Smooth muscle cell (in vitro differentiated cells): ENCODE data around the gene RAPGEF2. TPM values are rescaled to one million over a fixed set of nuclear protein-coding genes. Genes with fewer than 3 reads are reported as not detected.
A peak's percentile ranks its signal among the peaks of the same experiment; 100 is the strongest.

Experiments used
- DNase-seq: peaks from one replicate; lab custom pipeline; 2025; ENCODE audit not compliant: unreplicated experiment; lab: John Stamatoyannopoulos, UW
- H2AFZ ChIP-seq: fragments of 200-600 bp; sonication (generic); 2 replicates; pipeline ENCODE4 v1.6.0; 2016; ENCODE audit warnings: antibody characterized with exemption, low read depth, mild to moderate bottlenecking
- H3F3A ChIP-seq: fragments of 200-600 bp; sonication (generic); 2 replicates; pipeline ENCODE4 v1.6.0; 2017; ENCODE audit warnings: antibody characterized with exemption, low read depth
- H3K27ac ChIP-seq: fragments of 200-600 bp; sonication (generic); 2 replicates; pipeline ENCODE4 v1.5.1; 2016; ENCODE audit warnings: low read depth, mild to moderate bottlenecking
- H3K27me3 ChIP-seq: fragments of 200-600 bp; sonication (generic); 2 replicates; pipeline ENCODE4 v1.6.1; 2016; ENCODE audit warnings: low read depth, mild to moderate bottlenecking
- H3K36me3 ChIP-seq: fragments of 200-600 bp; sonication (generic); 2 replicates; pipeline ENCODE4 v1.5.1; 2016; ENCODE audit warnings: low read depth
- H3K4me1 ChIP-seq: fragments of 200-600 bp; sonication (generic); 2 replicates; pipeline ENCODE4 v1.5.1; 2016; ENCODE audit warnings: low read depth
- H3K4me2 ChIP-seq: fragments of 200-600 bp; sonication (generic); 2 replicates; pipeline ENCODE4 v1.6.0; 2016; ENCODE audit warnings: mild to moderate bottlenecking
- H3K4me3 ChIP-seq: fragments of 200-600 bp; sonication (generic); 2 replicates; pipeline ENCODE4 v1.5.1; 2016; ENCODE audit warnings: mild to moderate bottlenecking
- H3K79me2 ChIP-seq: fragments of 200-600 bp; sonication (generic); 2 replicates; pipeline ENCODE4 v1.6.0; 2016; ENCODE audit warnings: low read depth, mild to moderate bottlenecking
- H3K9ac ChIP-seq: fragments of 200-600 bp; sonication (generic); 2 replicates; pipeline ENCODE4 v1.6.0; 2016; ENCODE audit warnings: low read depth
- H3K9me3 ChIP-seq: fragments of 200-600 bp; sonication (generic); replicated peaks from 2 replicates; pipeline ENCODE4 v1.5.1; 2016; ENCODE audit warnings: low read depth
- H4K20me1 ChIP-seq: fragments of 200-600 bp; sonication (generic); 2 replicates; pipeline ENCODE4 v1.6.0; 2016; ENCODE audit warnings: low read depth
- CTCF ChIP-seq: fragments of 200-600 bp; sonication (generic); IDR thresholded peaks from 2 replicates; pipeline ENCODE4 v1.5.1; 2017; ENCODE audit warnings: borderline replicate concordance, mild to moderate bottlenecking, antibody characterized with exemption; ENCODE audit not compliant: insufficient read depth, poor library complexity, severe bottlenecking
- WGBS: methylation state at CpG from one replicate; pipeline ENCODE4 v1.1.7; 2016; ENCODE audit warnings: low lambda C conversion rate; 5-methylcytosine and 5-hydroxymethylcytosine counted together
- polyA plus RNA-seq: library from polyadenylated mRNA; unstranded; fragments of >200 nt; fragmentation: Nextera tagmentation; extraction: Ambion mirVana; gene quantifications from 2 replicates; pipeline ENCODE4 v1.2.1, GENCODE V29; 2016
- total RNA-seq: library from RNA; depleted of rRNA; stranded (reverse); fragments of >200 nt; gene quantifications from 2 replicates; pipeline ENCODE4 v1.2.3, GENCODE V29; 2014

Gene RAPGEF2
- total and polyA plus RNA-seq, 2 experiments from 2014 or later = 7.4 to 44.7 TPM

- Histone ChIP-seq H4K20me1 (no peaks in the 10 kb centered on the region), H3K4me1 (peaks cover 8% of the 10 kb centered on the region), H3F3A (peaks cover 4% of the 10 kb centered on the region), H3K4me2 (peak overlapping the region; percentile 64), H3K27ac (peak overlapping the region; percentile 50), H3K9ac (no peak overlapping the region), H2AFZ (no peak overlapping the region), H3K9me3 (no peaks in the 10 kb centered on the region), H3K27me3 (no peaks in the 10 kb centered on the region), H3K79me2 (peaks cover 17% of the 10 kb centered on the region), H3K4me3 (no peak overlapping the region), H3K36me3 (no peaks in the 10 kb centered on the region)
- no peak for DNase-seq
- WGBS = 40% methylated on average over 4 of the region's 4 CpGs
- TF ChIP-seq CTCF = no peak
Observed at GRCh38 chr4:159252491-159252890, 149.6 kb downstream of the RAPGEF2 start.

- Histone ChIP-seq H3K4me3 (no peak overlapping the region), H3K79me2 (peaks cover 22% of the 10 kb centered on the region), H4K20me1 (peaks cover 6% of the 10 kb centered on the region), H3K27me3 (no peaks in the 10 kb centered on the region), H3K9me3 (no peaks in the 10 kb centered on the region), H3K4me1 (peaks cover 8% of the 10 kb centered on the region), H3K4me2 (no peak overlapping the region), H3K27ac (no peak overlapping the region), H3K36me3 (no peaks in the 10 kb centered on the region), H2AFZ (no peak overlapping the region), H3K9ac (no peak overlapping the region), H3F3A (peaks cover 4% of the 10 kb centered on the region)
- 98% methylated on average over 2 of the region's 2 CpGs for WGBS
- no peak for TF ChIP-seq CTCF
- DNase-seq = no peak
Observed at GRCh38 chr4:159256037-159256436, 153.2 kb downstream of the RAPGEF2 start.

GRCh38 chr4:159258889-159259560 is 156.1 kb downstream of the RAPGEF2 start:
- H2AFZ ChIP-seq = no peak overlapping the region
- no peaks in the 10 kb centered on the region for H3K36me3 ChIP-seq
- H3K27me3 ChIP-seq = no peaks in the 10 kb centered on the region
- H3K79me2 ChIP-seq = peaks cover 32% of the 10 kb centered on the region
- no peak overlapping the region for H3K4me3 ChIP-seq
- 94% methylated on average over 4 of the region's 4 CpGs for WGBS
- no peak for TF ChIP-seq CTCF
- no peak overlapping the region for H3K4me2 ChIP-seq
- no peak overlapping the region for H3K27ac ChIP-seq
- H4K20me1 ChIP-seq = peaks cover 12% of the 10 kb centered on the region
- H3K9me3 ChIP-seq = no peaks in the 10 kb centered on the region
- H3F3A ChIP-seq = peaks cover 5% of the 10 kb centered on the region
- H3K9ac ChIP-seq = no peak overlapping the region
- no peak for DNase-seq
- no peaks in the 10 kb centered on the region for H3K4me1 ChIP-seq

GRCh38 chr4:159264057-159264456 is 161.2 kb downstream of the RAPGEF2 start:
- peaks cover 23% of the 10 kb centered on the region for H3K79me2 ChIP-seq
- no peaks in the 10 kb centered on the region for H3K9me3 ChIP-seq
- no peak overlapping the region for H3K27ac ChIP-seq
- no peak overlapping the region for H3K9ac ChIP-seq
- no peak overlapping the region for H2AFZ ChIP-seq
- H3K4me1 ChIP-seq = peaks cover 8% of the 10 kb centered on the region
- H4K20me1 ChIP-seq = peaks cover 9% of the 10 kb centered on the region
- no peak overlapping the region for H3K4me2 ChIP-seq
- no peak for TF ChIP-seq CTCF
- no peak overlapping the region for H3K4me3 ChIP-seq
- DNase-seq = no peak
- 96% methylated on average over 3 of the region's 3 CpGs for WGBS
- no peaks in the 10 kb centered on the region for H3K36me3 ChIP-seq
- H3K27me3 ChIP-seq = no peaks in the 10 kb centered on the region
- peaks cover 5% of the 10 kb centered on the region for H3F3A ChIP-seq
